IPS-15b (cell line): ENCODE results near the gene SURF4.
A peak's percentile ranks its signal among the peaks of the same experiment; 100 is the strongest.

Source experiments
- H3K27me3 ChIP-seq: one replicate; pipeline ENCODE4 v1.6.1; 2013; ENCODE audit warnings: low read length; ENCODE audit not compliant: control insufficient read depth, insufficient read depth
- H3K36me3 ChIP-seq: one replicate; pipeline ENCODE4 v1.6.1; 2013; ENCODE audit warnings: low read length; ENCODE audit not compliant: control insufficient read depth, insufficient read depth
- H3K4me1 ChIP-seq: one replicate; pipeline ENCODE4 v1.6.1; 2013; ENCODE audit warnings: mild to moderate bottlenecking, low read length; ENCODE audit not compliant: control insufficient read depth, insufficient read depth
- H3K4me3 ChIP-seq: one replicate; pipeline ENCODE4 v1.5.1; 2013; ENCODE audit warnings: low read depth, low read length
- H3K9ac ChIP-seq: one replicate; pipeline ENCODE4 v1.6.1; 2013; ENCODE audit warnings: low read depth, mild to moderate bottlenecking, low read length
- H3K9me3 ChIP-seq: one replicate; pipeline ENCODE4 v1.6.1; 2013; ENCODE audit warnings: mild to moderate bottlenecking, low read length; ENCODE audit not compliant: control insufficient read depth, insufficient read depth

Gene SURF4

GRCh38 chr9:133347515-133347984 lies 28.3 kb downstream of the SURF4 start:
- Histone ChIP-seq H3K4me3 (peak overlapping the region; percentile 99), H3K4me1 (no peaks in the 10 kb centered on the region), H3K9me3 (no peaks in the 10 kb centered on the region), H3K36me3 (peaks cover 79% of the 10 kb centered on the region), H3K27me3 (no peaks in the 10 kb centered on the region), H3K9ac (peak overlapping the region; percentile 88)

DNA sequence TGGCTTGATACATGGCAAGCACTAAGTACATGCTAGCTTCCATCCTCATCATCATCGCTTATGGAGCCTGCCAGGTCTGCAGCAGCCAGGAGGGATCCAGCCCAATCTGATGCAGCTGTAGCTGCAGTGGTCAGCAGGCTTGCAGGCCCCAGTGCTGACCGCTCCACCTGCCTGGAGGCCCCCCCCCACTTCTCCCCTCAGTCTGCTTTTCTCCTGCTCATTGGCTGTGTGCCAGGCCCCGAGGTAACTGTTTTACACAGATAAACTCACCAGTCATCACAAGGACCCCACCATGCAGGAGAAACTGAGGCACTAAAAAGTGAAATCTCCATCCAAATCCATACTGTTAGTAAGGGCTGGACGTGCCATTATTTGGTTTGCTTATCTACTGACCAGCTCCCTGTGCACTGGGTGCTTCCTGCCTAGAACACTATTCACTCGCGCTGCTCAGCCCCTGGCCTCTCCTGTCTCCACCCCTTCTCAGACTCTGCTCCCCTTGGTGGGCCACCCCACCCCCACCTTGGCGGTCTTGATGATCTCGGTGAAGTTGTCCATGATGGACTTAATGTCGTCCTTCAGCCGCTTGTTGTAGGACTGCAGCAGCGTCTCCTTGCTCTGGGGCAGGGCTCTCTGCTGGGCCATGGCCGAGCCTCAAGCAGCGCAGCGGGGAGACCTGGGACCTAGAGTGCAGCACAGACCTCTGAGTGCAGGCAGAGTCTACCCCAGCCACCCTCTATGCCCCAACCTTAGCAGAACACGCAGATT lies 29.7 kb downstream of the SURF4 start:
- Histone ChIP-seq H3K9ac (peak overlapping the region; percentile 66), H3K9me3 (no peaks in the 10 kb centered on the region), H3K27me3 (no peaks in the 10 kb centered on the region), H3K4me1 (no peaks in the 10 kb centered on the region), H3K36me3 (peaks cover 74% of the 10 kb centered on the region), H3K4me3 (peak overlapping the region; percentile 99)

GRCh38 chr9:133345596-133345995 lies 30.3 kb downstream of the SURF4 start:
- Histone ChIP-seq H3K4me3 (no peak overlapping the region), H3K9ac (no peak overlapping the region), H3K27me3 (no peaks in the 10 kb centered on the region), H3K4me1 (no peaks in the 10 kb centered on the region), H3K9me3 (no peaks in the 10 kb centered on the region), H3K36me3 (peaks cover 74% of the 10 kb centered on the region)

GRCh38 chr9:133344979-133345378 lies 30.9 kb downstream of the SURF4 start:
- Histone ChIP-seq H3K9me3 (no peaks in the 10 kb centered on the region), H3K4me1 (no peaks in the 10 kb centered on the region), H3K27me3 (no peaks in the 10 kb centered on the region), H3K36me3 (peaks cover 74% of the 10 kb centered on the region), H3K4me3 (no peak overlapping the region), H3K9ac (no peak overlapping the region)

- H3K4me1 ChIP-seq, result no peaks in the 10 kb centered on the region
- H3K4me3 ChIP-seq, result no peak overlapping the region
- H3K9ac ChIP-seq, result no peak overlapping the region
- H3K36me3 ChIP-seq, result peaks cover 70% of the 10 kb centered on the region
- no peaks in the 10 kb centered on the region for H3K9me3 ChIP-seq
- no peaks in the 10 kb centered on the region for H3K27me3 ChIP-seq
Observed at GRCh38 chr9:133344071-133344470, 31.8 kb downstream of the SURF4 start.

- no peak overlapping the region for H3K9ac ChIP-seq
- no peaks in the 10 kb centered on the region for H3K27me3 ChIP-seq
- H3K4me1 ChIP-seq, result no peaks in the 10 kb centered on the region
- H3K36me3 ChIP-seq, result peaks cover 63% of the 10 kb centered on the region
- no peaks in the 10 kb centered on the region for H3K9me3 ChIP-seq
- H3K4me3 ChIP-seq, result no peak overlapping the region
Observed at GRCh38 chr9:133342570-133342969, 33.3 kb downstream of the SURF4 start.

DNA sequence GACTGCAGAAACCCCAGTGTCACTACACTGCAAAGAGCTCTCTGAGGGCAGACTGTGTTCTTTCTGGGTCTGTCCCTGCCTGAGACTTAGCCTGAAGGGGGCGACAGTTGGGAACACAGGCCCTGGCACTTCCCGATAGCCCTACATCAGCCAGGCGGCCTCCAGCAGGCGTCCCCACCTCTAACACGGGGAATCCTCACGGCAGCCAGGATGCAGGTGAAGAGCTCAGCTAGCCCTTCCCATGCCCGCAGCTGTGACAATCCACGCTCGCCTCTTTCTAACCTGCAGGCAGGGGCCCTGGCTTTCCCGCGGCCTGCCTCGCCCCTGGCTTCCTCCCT lies 33.8 kb downstream of the SURF4 start:
- Histone ChIP-seq H3K9ac (no peak overlapping the region), H3K27me3 (no peaks in the 10 kb centered on the region), H3K4me3 (no peak overlapping the region), H3K36me3 (peaks cover 63% of the 10 kb centered on the region), H3K4me1 (no peaks in the 10 kb centered on the region), H3K9me3 (no peaks in the 10 kb centered on the region)

DNA sequence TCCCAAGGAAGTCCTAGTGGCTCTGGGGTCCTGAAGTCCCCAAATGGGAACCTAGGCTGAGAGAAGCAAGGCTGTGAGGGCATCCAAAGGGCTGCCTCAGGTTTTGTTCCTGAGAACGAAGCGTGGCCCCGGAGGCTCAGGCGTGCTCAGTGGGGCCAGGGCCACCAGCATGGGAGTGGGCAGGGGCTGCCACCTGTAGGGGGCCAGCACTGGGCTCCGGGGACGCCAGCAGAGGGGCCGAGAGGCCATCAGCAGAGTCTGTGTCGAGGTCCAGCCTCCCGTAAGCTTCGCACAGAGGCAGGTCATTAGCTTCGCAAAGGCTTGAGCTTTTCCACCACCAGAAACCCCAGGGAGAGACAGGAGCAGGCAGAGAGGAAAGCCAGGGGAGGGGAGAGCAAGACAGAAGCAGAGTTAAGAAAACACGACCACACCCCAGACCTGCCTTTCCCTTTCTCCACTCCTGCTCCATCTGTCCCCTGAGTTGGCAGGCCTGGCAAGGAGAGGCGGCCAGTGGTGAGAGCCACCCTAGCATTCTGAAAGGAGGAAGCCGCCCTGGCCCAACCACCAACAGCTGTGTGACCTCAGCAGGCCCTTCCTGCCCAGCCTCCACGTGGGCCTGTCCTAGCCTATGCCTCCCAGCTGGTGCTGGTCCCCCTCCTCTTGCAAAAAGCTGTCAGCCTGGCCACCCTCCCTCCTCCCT lies 34.3 kb downstream of the SURF4 start:
- H3K36me3 ChIP-seq, result peaks cover 63% of the 10 kb centered on the region
- no peaks in the 10 kb centered on the region for H3K27me3 ChIP-seq
- H3K9ac ChIP-seq, result no peak overlapping the region
- H3K9me3 ChIP-seq, result no peaks in the 10 kb centered on the region
- no peaks in the 10 kb centered on the region for H3K4me1 ChIP-seq
- H3K4me3 ChIP-seq, result no peak overlapping the region

GRCh38 chr9:133340916-133341315 lies 34.9 kb downstream of the SURF4 start:
- Histone ChIP-seq H3K4me3 (no peak overlapping the region), H3K27me3 (no peaks in the 10 kb centered on the region), H3K4me1 (no peaks in the 10 kb centered on the region), H3K36me3 (peaks cover 58% of the 10 kb centered on the region), H3K9ac (no peak overlapping the region), H3K9me3 (no peaks in the 10 kb centered on the region)

GRCh38 chr9:133340256-133340655 lies 35.6 kb downstream of the SURF4 start:
- Histone ChIP-seq H3K36me3 (peaks cover 51% of the 10 kb centered on the region), H3K4me3 (no peak overlapping the region), H3K9ac (no peak overlapping the region), H3K27me3 (no peaks in the 10 kb centered on the region), H3K9me3 (no peaks in the 10 kb centered on the region), H3K4me1 (no peaks in the 10 kb centered on the region)

- Histone ChIP-seq H3K36me3 (peaks cover 45% of the 10 kb centered on the region), H3K4me1 (peaks cover 2% of the 10 kb centered on the region), H3K9ac (no peak overlapping the region), H3K4me3 (no peak overlapping the region), H3K27me3 (no peaks in the 10 kb centered on the region), H3K9me3 (no peaks in the 10 kb centered on the region)
Observed at GRCh38 chr9:133339641-133340040, 36.2 kb downstream of the SURF4 start.
